Keratinocyte (primary cell): ENCODE measurements around the gene TNNC1. TPM values are rescaled to one million over a fixed set of nuclear protein-coding genes. Genes with fewer than 3 reads are reported as not detected.

Experiments used
- DNase-seq: peaks from one replicate; pipeline ENCODE4 v3.0.0-alpha.2; 2011; ENCODE audit warnings: low read depth, missing footprints, low spot score
- FAIRE-seq: peaks from 2 replicates; lab custom pipeline; 2011; peaks lifted over from hg19 to GRCh38; lab: Jason Lieb, UNC
- H2AFZ ChIP-seq: 2 replicates; pipeline ENCODE4 v1.6.0; 2012; ENCODE audit warnings: low read length, control low read depth, inconsistent platforms; ENCODE audit not compliant: control insufficient read depth
- H3K27ac ChIP-seq: 2 replicates; pipeline ENCODE4 v1.5.1; 2011; ENCODE audit warnings: low read length; ENCODE audit not compliant: control insufficient read depth, insufficient read depth
- H3K27me3 ChIP-seq: 3 replicates; pipeline ENCODE4 v1.6.0; 2011; ENCODE audit warnings: low read length; ENCODE audit not compliant: control insufficient read depth, insufficient read depth; ENCODE audit errors: extremely low read depth
- H3K36me3 ChIP-seq, 2 experiments: 2 replicates in 1 of 2; 3 replicates in 1 of 2; pipeline ENCODE4 v1.5.1; 2011; ENCODE audit warnings: low read length in 2 of 2, mild to moderate bottlenecking in 1 of 2; ENCODE audit not compliant: control insufficient read depth in 2 of 2, insufficient read depth in 2 of 2; ENCODE audit errors: extremely low read depth in 1 of 2
- H3K4me1 ChIP-seq: 3 replicates; pipeline ENCODE4 v1.5.1; 2011; ENCODE audit warnings: low read length; ENCODE audit not compliant: control insufficient read depth, insufficient read depth; ENCODE audit errors: extremely low read depth
- H3K4me2 ChIP-seq: 3 replicates; pipeline ENCODE4 v1.6.0; 2011; ENCODE audit warnings: low read depth, low read length; ENCODE audit not compliant: control insufficient read depth, insufficient read depth; ENCODE audit errors: extremely low read depth
- H3K4me3 ChIP-seq, 3 experiments: fragments of 200-600 bp in 1 of 3; sonication (generic) in 1 of 3; 2 replicates in 2 of 3; 3 replicates in 1 of 3; pipeline ENCODE4 v1.5.1; 2011 to 2016; ENCODE audit warnings: low read length in 3 of 3, mild to moderate bottlenecking in 3 of 3, control low read depth in 2 of 3, inconsistent platforms in 1 of 3, low read depth in 1 of 3, mixed read lengths in 1 of 3, mixed run types in 1 of 3, moderate library complexity in 1 of 3; ENCODE audit not compliant: control insufficient read depth in 2 of 3, insufficient read depth in 2 of 3; ENCODE audit errors: extremely low read depth in 1 of 3
- H3K79me2 ChIP-seq: 2 replicates; pipeline ENCODE4 v1.6.0; 2012; ENCODE audit warnings: low read length; ENCODE audit not compliant: control insufficient read depth, insufficient read depth
- H3K9ac ChIP-seq: 3 replicates; pipeline ENCODE4 v1.6.0; 2011; ENCODE audit warnings: low read length; ENCODE audit not compliant: control insufficient read depth, insufficient read depth; ENCODE audit errors: extremely low read depth
- H3K9me1 ChIP-seq: 3 replicates; pipeline ENCODE4 v1.6.0; 2011; ENCODE audit warnings: low read length; ENCODE audit not compliant: control insufficient read depth, insufficient read depth; ENCODE audit errors: extremely low read depth
- H3K9me3 ChIP-seq: 2 replicates; pipeline ENCODE4 v1.5.1; 2012; ENCODE audit warnings: low read depth, low read length; ENCODE audit not compliant: control insufficient read depth
- H4K20me1 ChIP-seq: 3 replicates; pipeline ENCODE4 v1.6.0; 2011; ENCODE audit warnings: low read length; ENCODE audit not compliant: control insufficient read depth, insufficient read depth; ENCODE audit errors: extremely low read depth
- EZH2 ChIP-seq: IDR thresholded peaks from one replicate; pipeline ENCODE4 v1.6.1; 2012; ENCODE audit warnings: inconsistent platforms, mild to moderate bottlenecking, low read length, moderate library complexity
- dilution Hi-C: fragments of 300-500 bp; cut with MboI; formaldehyde crosslinking; loops from one replicate; pipeline ENCODE4 v1.7.0; 2020; ENCODE audit warnings: low sequenced_read_pairs; ENCODE audit not compliant: extremely low pct_ligation_motif_present
- polyA plus RNA-seq, 5 experiments: library from polyadenylated mRNA; depleted of rRNA in 3 of 5; stranded (reverse) in 3 of 5; stranded (forward) in 1 of 5; unstranded in 1 of 5; fragments of >200 nt; gene quantifications; 1 replicate in 1 of 5; 2 replicates in 3 of 5; 3 replicates in 1 of 5; pipeline versions ENCODE4 v1.2.1 to v1.2.3, GENCODE V29; 2011 to 2012; ENCODE audit warnings: missing spikeins in 2 of 5, low read depth in 1 of 5, low replicate concordance in 1 of 5
- TF ChIP-seq, protein P1 (sequence below), 3 experiments: IDR thresholded peaks in 1 of 3; conservative IDR thresholded peaks in 1 of 3; optimal IDR thresholded peaks in 1 of 3; 2 replicates in 2 of 3; 3 replicates in 1 of 3; pipeline versions ENCODE3 to v1.5.1; 2011; ENCODE audit warnings: low read length in 3 of 3, mild to moderate bottlenecking in 3 of 3, moderate library complexity in 2 of 3, control low read depth in 1 of 3, inconsistent platforms in 1 of 3; ENCODE audit not compliant: insufficient read depth in 2 of 3; ENCODE audit errors: extremely low read depth in 1 of 3

TNNC1 gene
- polyA plus RNA-seq, 1 donor (not counting 4 experiments of a cell fraction or from before 2014, with no cell fraction given): 0.33 TPM

DNA sequence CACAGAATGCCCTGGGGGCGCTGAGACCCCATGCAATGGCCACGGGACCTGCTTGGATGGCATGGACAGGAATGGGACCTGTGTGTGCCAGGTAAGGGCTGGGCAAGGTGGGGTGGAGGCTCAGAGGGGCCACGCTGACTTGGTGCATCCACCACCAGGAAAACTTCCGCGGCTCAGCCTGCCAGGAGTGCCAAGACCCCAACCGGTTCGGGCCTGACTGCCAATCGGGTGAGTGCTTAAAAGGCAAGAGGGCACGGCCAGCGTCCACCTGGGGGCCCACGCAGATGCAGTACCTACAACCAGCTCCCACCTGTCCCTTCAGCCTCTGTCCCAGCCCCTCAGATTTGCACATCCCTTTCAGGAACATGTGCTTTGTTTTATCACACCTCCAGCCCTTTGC, 48.2 kb upstream of the TNNC1 start:
- H3K9ac ChIP-seq: no peak overlapping the region
- H3K9me1 ChIP-seq: no peaks in the 10 kb centered on the region
- FAIRE-seq: no peak
- no peaks in the 10 kb centered on the region for H3K4me1 ChIP-seq
- TF ChIP-seq, protein P1, sequence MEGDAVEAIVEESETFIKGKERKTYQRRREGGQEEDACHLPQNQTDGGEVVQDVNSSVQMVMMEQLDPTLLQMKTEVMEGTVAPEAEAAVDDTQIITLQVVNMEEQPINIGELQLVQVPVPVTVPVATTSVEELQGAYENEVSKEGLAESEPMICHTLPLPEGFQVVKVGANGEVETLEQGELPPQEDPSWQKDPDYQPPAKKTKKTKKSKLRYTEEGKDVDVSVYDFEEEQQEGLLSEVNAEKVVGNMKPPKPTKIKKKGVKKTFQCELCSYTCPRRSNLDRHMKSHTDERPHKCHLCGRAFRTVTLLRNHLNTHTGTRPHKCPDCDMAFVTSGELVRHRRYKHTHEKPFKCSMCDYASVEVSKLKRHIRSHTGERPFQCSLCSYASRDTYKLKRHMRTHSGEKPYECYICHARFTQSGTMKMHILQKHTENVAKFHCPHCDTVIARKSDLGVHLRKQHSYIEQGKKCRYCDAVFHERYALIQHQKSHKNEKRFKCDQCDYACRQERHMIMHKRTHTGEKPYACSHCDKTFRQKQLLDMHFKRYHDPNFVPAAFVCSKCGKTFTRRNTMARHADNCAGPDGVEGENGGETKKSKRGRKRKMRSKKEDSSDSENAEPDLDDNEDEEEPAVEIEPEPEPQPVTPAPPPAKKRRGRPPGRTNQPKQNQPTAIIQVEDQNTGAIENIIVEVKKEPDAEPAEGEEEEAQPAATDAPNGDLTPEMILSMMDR (optimal IDR thresholded peaks at IDR 0.05 in 1 of 3, IDR thresholded peaks at IDR 0.05 in 1 of 3, conservative IDR thresholded peaks at IDR 0.05 in 1 of 3; ENCODE audit: extremely low read depth in 1 of 3, insufficient read depth in 2 of 3, low read length in 3 of 3): no peak
- no peak for TF ChIP-seq EZH2
- no peak for DNase-seq
- H4K20me1 ChIP-seq: no peaks in the 10 kb centered on the region
- no peaks in the 10 kb centered on the region for H3K36me3 ChIP-seq
- H3K4me3 ChIP-seq: no peak overlapping the region
- no peak overlapping the region for H2AFZ ChIP-seq
- dilution Hi-C loops: no loop called here
- no peak overlapping the region for H3K27ac ChIP-seq
- H3K4me2 ChIP-seq: no peak overlapping the region
- no peaks in the 10 kb centered on the region for H3K79me2 ChIP-seq
- peaks cover 9% of the 10 kb centered on the region for H3K27me3 ChIP-seq
- no peaks in the 10 kb centered on the region for H3K9me3 ChIP-seq

GRCh38 chr3:52501046-52501445, 47.2 kb upstream of the TNNC1 start:
- Histone ChIP-seq H3K4me1 (no peaks in the 10 kb centered on the region), H3K27ac (no peak overlapping the region), H3K4me2 (no peak overlapping the region), H3K79me2 (no peaks in the 10 kb centered on the region), H2AFZ (no peak overlapping the region), H3K4me3 (no peak overlapping the region), H3K9ac (no peak overlapping the region), H3K9me1 (no peaks in the 10 kb centered on the region), H4K20me1 (no peaks in the 10 kb centered on the region), H3K9me3 (no peaks in the 10 kb centered on the region), H3K27me3 (peaks cover 9% of the 10 kb centered on the region), H3K36me3 (no peaks in the 10 kb centered on the region)
- TF ChIP-seq EZH2: no peak
- TF ChIP-seq, protein P1 (optimal IDR thresholded peaks at IDR 0.05 in 1 of 3, IDR thresholded peaks at IDR 0.05 in 1 of 3, conservative IDR thresholded peaks at IDR 0.05 in 1 of 3; ENCODE audit: extremely low read depth in 1 of 3, insufficient read depth in 2 of 3, low read length in 3 of 3): no peak
- no peak for DNase-seq
- no peak for FAIRE-seq
- dilution Hi-C loops: no loop called here
